Tibial artery (tissue), 4 donors: ENCODE measurements around the gene SCN1B.

ENCODE experiments used
- DNase-seq, 2 donors: peaks; one replicate each; pipeline ENCODE4 v3.0.0-alpha.2; 2019
- H3K27ac ChIP-seq, 2 donors: fragments of 200-600 bp; sonication (generic) in 1 of 2; 1 replicate in 1 of 2; 2 replicates in 1 of 2; pipeline ENCODE4 v1.5.1; 2018 to 2019; ENCODE audit warnings: mild to moderate bottlenecking in 1 of 2
- H3K27me3 ChIP-seq, 2 donors: fragments of 200-600 bp; sonication (generic) in 1 of 2; one replicate each; pipeline versions ENCODE4 v1.5.1 to v1.6.0; 2016 to 2019
- H3K36me3 ChIP-seq, 3 donors: fragments of 200-600 bp; sonication (generic) in 2 of 3; one replicate each; pipeline ENCODE4 v1.5.1; 2016 to 2019; ENCODE audit warnings: mild to moderate bottlenecking in 2 of 3
- H3K4me1 ChIP-seq, 4 donors: fragments of 200-600 bp; sonication (generic) in 2 of 4; 1 replicate in 3 of 4; 2 replicates in 1 of 4; pipeline ENCODE4 v1.5.1; 2016 to 2019
- H3K4me3 ChIP-seq, 2 donors: fragments of 200-600 bp; sonication (generic) in 1 of 2; 1 replicate in 1 of 2; 2 replicates in 1 of 2; pipeline ENCODE4 v1.5.1; 2018 to 2019; ENCODE audit warnings: mild to moderate bottlenecking in 2 of 2
- H3K9me3 ChIP-seq, 3 donors: fragments of 200-600 bp; sonication (generic) in 1 of 3; one replicate each; pipeline ENCODE4 v1.5.1; 2016 to 2019
- intact Hi-C: fragments of 100-400 bp; cut with DNase I; formaldehyde crosslinking; loops from one replicate; pipeline ENCODE4 v1.15.0; 2023; ENCODE audit warnings: low total_unique reads
- TF ChIP-seq, protein P1 (sequence below), 2 experiments: fragments of 200-600 bp in 1 of 2; fragments of 450-650 bp in 1 of 2; IDR thresholded peaks; one replicate each; pipeline ENCODE4 v1.5.1; 2017 to 2019; ENCODE audit warnings: antibody characterized with exemption in 2 of 2, mild to moderate bottlenecking in 1 of 2, moderate library complexity in 1 of 2

The SCN1B gene

GRCh38 chr19:35030257-35031071, at the start of gene SCN1B:
Gene SCN1B (plus strand): TSS chr19:35030470. CDS start chr19:35030821, 351 bp downstream.
- H3K9me3 ChIP-seq = no peaks in the 10 kb centered on the region
- peak; percentile 59 to 81 for DNase-seq
- H3K27me3 ChIP-seq = no peaks in the 10 kb centered on the region
- H3K36me3 ChIP-seq = peaks cover 7 to 41% (median 30%) of the 10 kb centered on the region in 3 donors
- H3K4me1 ChIP-seq = peaks cover 0 to 21% (median 11%) of the 10 kb centered on the region in 4 donors
- peak within 1 kb of the TSS; percentile 45 to 57 for H3K27ac ChIP-seq
- peak within 1 kb of the TSS; percentile 58 to 70 for H3K4me3 ChIP-seq
- intact Hi-C loops = no loop called here
- TF ChIP-seq, protein P1, sequence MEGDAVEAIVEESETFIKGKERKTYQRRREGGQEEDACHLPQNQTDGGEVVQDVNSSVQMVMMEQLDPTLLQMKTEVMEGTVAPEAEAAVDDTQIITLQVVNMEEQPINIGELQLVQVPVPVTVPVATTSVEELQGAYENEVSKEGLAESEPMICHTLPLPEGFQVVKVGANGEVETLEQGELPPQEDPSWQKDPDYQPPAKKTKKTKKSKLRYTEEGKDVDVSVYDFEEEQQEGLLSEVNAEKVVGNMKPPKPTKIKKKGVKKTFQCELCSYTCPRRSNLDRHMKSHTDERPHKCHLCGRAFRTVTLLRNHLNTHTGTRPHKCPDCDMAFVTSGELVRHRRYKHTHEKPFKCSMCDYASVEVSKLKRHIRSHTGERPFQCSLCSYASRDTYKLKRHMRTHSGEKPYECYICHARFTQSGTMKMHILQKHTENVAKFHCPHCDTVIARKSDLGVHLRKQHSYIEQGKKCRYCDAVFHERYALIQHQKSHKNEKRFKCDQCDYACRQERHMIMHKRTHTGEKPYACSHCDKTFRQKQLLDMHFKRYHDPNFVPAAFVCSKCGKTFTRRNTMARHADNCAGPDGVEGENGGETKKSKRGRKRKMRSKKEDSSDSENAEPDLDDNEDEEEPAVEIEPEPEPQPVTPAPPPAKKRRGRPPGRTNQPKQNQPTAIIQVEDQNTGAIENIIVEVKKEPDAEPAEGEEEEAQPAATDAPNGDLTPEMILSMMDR (IDR thresholded peaks at IDR 0.05) = no peak

DNA sequence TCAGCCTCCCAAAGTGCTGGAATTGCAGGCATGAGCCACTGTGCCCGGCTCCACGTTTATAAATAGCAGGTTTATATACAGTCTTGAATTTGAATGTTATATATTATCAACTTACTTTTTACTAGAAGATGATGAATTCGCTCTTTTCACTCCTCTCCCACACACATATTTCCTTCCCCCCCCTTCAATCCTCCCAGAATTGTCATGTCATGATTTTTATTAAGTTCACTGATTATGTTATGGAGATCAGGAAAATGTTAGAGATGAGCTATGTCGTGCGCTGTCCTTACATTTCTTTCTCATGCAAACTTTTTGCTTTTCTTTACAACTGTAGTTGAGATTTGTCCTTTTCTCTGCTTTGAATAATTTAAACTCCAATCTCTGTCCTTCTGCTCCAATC, 48.0 kb upstream of the SCN1B start:
- H3K9me3 ChIP-seq = no peaks in the 10 kb centered on the region
- H3K27me3 ChIP-seq = no peaks in the 10 kb centered on the region
- no peak overlapping the region for H3K4me3 ChIP-seq
- H3K4me1 ChIP-seq = no peaks in the 10 kb centered on the region
- H3K27ac ChIP-seq = no peak overlapping the region
- H3K36me3 ChIP-seq = no peaks in the 10 kb centered on the region
- DNase-seq = no peak
- TF ChIP-seq, protein P1 (IDR thresholded peaks at IDR 0.05) = no peak
- intact Hi-C loops = no loop called here

- H3K36me3 ChIP-seq = no peaks in the 10 kb centered on the region
- H3K27ac ChIP-seq = no peak overlapping the region
- intact Hi-C loops = no loop called here
- H3K9me3 ChIP-seq = no peaks in the 10 kb centered on the region
- H3K4me1 ChIP-seq = no peaks in the 10 kb centered on the region
- no peak for DNase-seq
- TF ChIP-seq, protein P1 (IDR thresholded peaks at IDR 0.05) = no peak
- H3K27me3 ChIP-seq = no peaks in the 10 kb centered on the region
- no peak overlapping the region for H3K4me3 ChIP-seq
These were observed 46.5 kb upstream of the SCN1B start for GRCh38 chr19:34983786-34984185.

DNA sequence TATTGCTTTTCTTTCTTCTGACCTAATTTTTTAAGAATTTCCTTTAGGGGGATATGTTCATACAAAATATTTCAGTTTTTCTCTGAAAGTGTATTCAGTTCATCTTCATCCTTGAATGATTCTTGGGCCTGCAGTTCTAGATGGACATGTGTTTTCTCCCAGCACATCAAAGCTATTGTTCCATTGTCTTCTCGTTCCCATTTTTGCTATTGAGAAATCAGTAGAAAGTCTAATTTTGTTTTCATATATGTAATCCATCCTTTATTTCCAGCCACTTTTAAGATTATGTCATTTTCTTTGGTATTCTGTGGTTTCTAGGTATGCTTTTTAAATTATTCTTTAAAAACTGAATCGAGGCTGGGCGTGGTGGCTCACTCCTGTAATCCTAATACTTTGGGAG, 46.0 kb upstream of the SCN1B start:
- Histone ChIP-seq H3K36me3 (no peaks in the 10 kb centered on the region), H3K27ac (no peak overlapping the region), H3K9me3 (no peaks in the 10 kb centered on the region), H3K4me3 (no peak overlapping the region), H3K4me1 (no peaks in the 10 kb centered on the region), H3K27me3 (no peaks in the 10 kb centered on the region)
- TF ChIP-seq, protein P1 (IDR thresholded peaks at IDR 0.05) = no peak
- DNase-seq = no peak
- intact Hi-C loops = no loop called here

- Histone ChIP-seq H3K36me3 (no peaks in the 10 kb centered on the region), H3K27ac (no peak overlapping the region), H3K4me1 (no peaks in the 10 kb centered on the region), H3K4me3 (no peak overlapping the region), H3K9me3 (no peaks in the 10 kb centered on the region), H3K27me3 (peaks cover 0 to 2% of the 10 kb centered on the region in 2 donors)
- DNase-seq = peak; percentile 54 to 64
- TF ChIP-seq, protein P1 (IDR thresholded peaks at IDR 0.05) = no peak
- intact Hi-C loops = no loop called here
These were observed 44.8 kb upstream of the SCN1B start for GRCh38 chr19:34985249-34986022.
